ENCODE measurements around the gene CCDC91. TPM values are rescaled to one million over a fixed set of nuclear protein-coding genes. Genes with fewer than 3 reads are reported as not detected.

CCDC91 gene
- total RNA-seq, 1 donor from 2014 or later, result 11.8 TPM

- H3K4me3 ChIP-seq (ENCODE audit: low read depth, low read length), result peak overlapping the region; percentile 32
- TF ChIP-seq CTCF (conservative IDR thresholded peaks at IDR 0.05; ENCODE audit: low read depth, low read length), result no peak
- peak; percentile 54 for DNase-seq (ENCODE audit: low read depth)
These were observed 235.3 kb downstream of the CCDC91 start for GRCh38 chr12:28425526-28425925.

- no peak for TF ChIP-seq CTCF (conservative IDR thresholded peaks at IDR 0.05; ENCODE audit: low read depth, low read length)
- DNase-seq (ENCODE audit: low read depth), result no peak
- no peak overlapping the region for H3K4me3 ChIP-seq (ENCODE audit: low read depth, low read length)
These were observed 236.8 kb downstream of the CCDC91 start for GRCh38 chr12:28427046-28427445.

GRCh38 chr12:28440081-28440608, 249.9 kb downstream of the CCDC91 start:
- no peak for TF ChIP-seq CTCF (conservative IDR thresholded peaks at IDR 0.05; ENCODE audit: low read depth, low read length)
- no peak for DNase-seq (ENCODE audit: low read depth)
- no peak overlapping the region for H3K4me3 ChIP-seq (ENCODE audit: low read depth, low read length)

- no peak for DNase-seq (ENCODE audit: low read depth)
- no peak for TF ChIP-seq CTCF (conservative IDR thresholded peaks at IDR 0.05; ENCODE audit: low read depth, low read length)
- no peak overlapping the region for H3K4me3 ChIP-seq (ENCODE audit: low read depth, low read length)
These were observed 251.8 kb downstream of the CCDC91 start for GRCh38 chr12:28442101-28442500.

- TF ChIP-seq CTCF (conservative IDR thresholded peaks at IDR 0.05; ENCODE audit: low read depth, low read length), result no peak
- no peak overlapping the region for H3K4me3 ChIP-seq (ENCODE audit: low read depth, low read length)
- no peak for DNase-seq (ENCODE audit: low read depth)
These were observed 253.1 kb downstream of the CCDC91 start for GRCh38 chr12:28443337-28443736.

GRCh38 chr12:28446031-28446430, 255.8 kb downstream of the CCDC91 start:
- no peak for DNase-seq (ENCODE audit: low read depth)
- TF ChIP-seq CTCF (conservative IDR thresholded peaks at IDR 0.05; ENCODE audit: low read depth, low read length), result no peak
- no peak overlapping the region for H3K4me3 ChIP-seq (ENCODE audit: low read depth, low read length)

- no peak for DNase-seq (ENCODE audit: low read depth)
- no peak for TF ChIP-seq CTCF (conservative IDR thresholded peaks at IDR 0.05; ENCODE audit: low read depth, low read length)
- no peak overlapping the region for H3K4me3 ChIP-seq (ENCODE audit: low read depth, low read length)
These were observed 263.4 kb downstream of the CCDC91 start for GRCh38 chr12:28453686-28454085.
